ENCODE measurements around the gene DOCK10. TPM values are rescaled to one million over a fixed set of nuclear protein-coding genes. Genes with fewer than 3 reads are reported as not detected.

Gene DOCK10
- total RNA-seq, 1 donor from 2014 or later = 138 TPM

- no peak for DNase-seq
- no peak overlapping the region for H3K4me3 Mint-ChIP-seq
- intact Hi-C loops (cut with micrococcal nuclease) = no loop called here
- peaks cover 24% of the 10 kb centered on the region for H3K9me3 Mint-ChIP-seq
- H3K36me3 Mint-ChIP-seq (ENCODE audit: low read depth) = peaks cover 56% of the 10 kb centered on the region
- H3K27me3 Mint-ChIP-seq = no peaks in the 10 kb centered on the region
- peak overlapping the region; percentile 98 for H3K27ac Mint-ChIP-seq
- peaks cover 70% of the 10 kb centered on the region for H3K4me1 Mint-ChIP-seq
Observed at GRCh38 chr2:225036431-225036830, 5.8 kb downstream of the DOCK10 start.

GRCh38 chr2:225033440-225034318 lies 8.6 kb downstream of the DOCK10 start:
- intact Hi-C loops (cut with micrococcal nuclease) = no loop called here
- no peaks in the 10 kb centered on the region for H3K27me3 Mint-ChIP-seq
- H3K4me3 Mint-ChIP-seq = peak overlapping the region; percentile 8
- H3K4me1 Mint-ChIP-seq = peaks cover 62% of the 10 kb centered on the region
- H3K36me3 Mint-ChIP-seq (ENCODE audit: low read depth) = peaks cover 48% of the 10 kb centered on the region
- peak overlapping the region; percentile 73 for H3K27ac Mint-ChIP-seq
- DNase-seq = no peak
- peaks cover 24% of the 10 kb centered on the region for H3K9me3 Mint-ChIP-seq

GRCh38 chr2:225032246-225032645 lies 10.0 kb downstream of the DOCK10 start:
- H3K27ac Mint-ChIP-seq = no peak overlapping the region
- H3K9me3 Mint-ChIP-seq = peaks cover 24% of the 10 kb centered on the region
- H3K36me3 Mint-ChIP-seq (ENCODE audit: low read depth) = peaks cover 54% of the 10 kb centered on the region
- peak overlapping the region; percentile 17 for H3K4me3 Mint-ChIP-seq
- intact Hi-C loops (cut with micrococcal nuclease) = no loop called here
- H3K27me3 Mint-ChIP-seq = no peaks in the 10 kb centered on the region
- peaks cover 61% of the 10 kb centered on the region for H3K4me1 Mint-ChIP-seq
- no peak for DNase-seq

DNA sequence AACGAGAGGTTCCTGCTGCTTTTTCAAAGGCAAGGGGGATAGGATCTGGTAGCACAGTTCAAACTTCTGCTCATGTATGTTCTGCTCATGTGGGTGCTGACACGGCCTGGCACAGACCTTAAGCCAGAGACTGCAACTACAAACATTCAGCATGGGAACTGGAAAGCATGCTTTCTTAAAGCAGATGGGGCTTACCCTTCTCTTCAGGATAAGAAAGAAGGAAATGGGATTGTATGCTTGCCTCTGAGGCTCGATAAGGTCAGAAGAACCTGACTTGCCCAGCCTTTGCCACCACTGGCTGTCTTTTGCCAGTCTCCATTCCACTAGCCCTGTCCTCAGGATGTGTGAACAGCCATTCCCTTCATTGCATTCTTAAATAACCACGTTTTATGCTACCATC lies 10.7 kb downstream of the DOCK10 start:
- Mint-ChIP-seq H3K4me1 (peaks cover 61% of the 10 kb centered on the region), H3K27me3 (no peaks in the 10 kb centered on the region), H3K9me3 (peaks cover 21% of the 10 kb centered on the region), H3K27ac (no peak overlapping the region), H3K4me3 (no peak overlapping the region), H3K36me3 (ENCODE audit: low read depth) (peaks cover 48% of the 10 kb centered on the region)
- no peak for DNase-seq
- intact Hi-C loops (cut with micrococcal nuclease) = no loop called here

DNA sequence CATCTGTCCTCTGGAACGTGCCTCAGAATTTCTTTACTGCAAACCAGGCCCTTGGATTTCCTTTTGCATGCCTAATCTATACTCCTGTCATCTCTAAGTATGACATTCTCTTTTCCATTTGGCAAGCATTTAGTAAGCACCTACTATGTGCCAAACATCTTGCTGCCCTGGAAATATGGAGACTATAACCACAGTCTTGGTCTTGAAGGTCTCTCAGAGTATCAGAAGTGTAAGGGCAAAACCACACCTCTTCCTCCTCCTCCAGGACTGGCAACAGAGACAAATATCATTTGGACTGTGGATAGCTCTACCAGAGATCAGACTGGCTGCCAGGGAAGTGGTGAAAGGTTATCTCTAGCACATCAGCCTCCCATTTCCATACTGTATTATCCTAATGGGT lies 11.4 kb downstream of the DOCK10 start:
- no peak for DNase-seq
- Mint-ChIP-seq H3K27ac (no peak overlapping the region), H3K27me3 (no peaks in the 10 kb centered on the region), H3K4me3 (no peak overlapping the region), H3K36me3 (ENCODE audit: low read depth) (peaks cover 51% of the 10 kb centered on the region), H3K4me1 (peaks cover 63% of the 10 kb centered on the region), H3K9me3 (peaks cover 19% of the 10 kb centered on the region)
- intact Hi-C loops (cut with micrococcal nuclease) = no loop called here

- H3K9me3 Mint-ChIP-seq = peaks cover 16% of the 10 kb centered on the region
- peaks cover 45% of the 10 kb centered on the region for H3K36me3 Mint-ChIP-seq (ENCODE audit: low read depth)
- peak overlapping the region; percentile 66 for H3K4me3 Mint-ChIP-seq
- H3K4me1 Mint-ChIP-seq = peaks cover 61% of the 10 kb centered on the region
- H3K27me3 Mint-ChIP-seq = no peaks in the 10 kb centered on the region
- H3K27ac Mint-ChIP-seq = peak overlapping the region; percentile 90
- intact Hi-C loops (cut with micrococcal nuclease) = no loop called here
- DNase-seq = peak; percentile 69
Observed at GRCh38 chr2:225030203-225030602, 12.1 kb downstream of the DOCK10 start.

- Mint-ChIP-seq H3K4me1 (peaks cover 51% of the 10 kb centered on the region), H3K36me3 (ENCODE audit: low read depth) (peaks cover 28% of the 10 kb centered on the region), H3K9me3 (peaks cover under 1% of the 10 kb centered on the region), H3K27ac (no peak overlapping the region), H3K27me3 (no peaks in the 10 kb centered on the region), H3K4me3 (no peak overlapping the region)
- intact Hi-C loops (cut with micrococcal nuclease) = no loop called here
- DNase-seq = no peak
Observed at GRCh38 chr2:225028572-225028971, 13.7 kb downstream of the DOCK10 start.

GRCh38 chr2:225027061-225027762 lies 15.1 kb downstream of the DOCK10 start:
- H3K4me3 Mint-ChIP-seq = peak overlapping the region; percentile 49
- intact Hi-C loops (cut with micrococcal nuclease) = loop anchor here (2.0 kb wide), 2 partner anchors 14 to 16 kb away; no protein-coding TSS in a partner anchor
- peak overlapping the region; percentile 42 for H3K27ac Mint-ChIP-seq
- no peaks in the 10 kb centered on the region for H3K9me3 Mint-ChIP-seq
- H3K27me3 Mint-ChIP-seq = no peaks in the 10 kb centered on the region
- DNase-seq = no peak
- H3K36me3 Mint-ChIP-seq (ENCODE audit: low read depth) = peaks cover 30% of the 10 kb centered on the region
- H3K4me1 Mint-ChIP-seq = peaks cover 59% of the 10 kb centered on the region

- peak overlapping the region; percentile 26 for H3K4me3 Mint-ChIP-seq
- H3K27ac Mint-ChIP-seq = peak overlapping the region; percentile 42
- no peaks in the 10 kb centered on the region for H3K9me3 Mint-ChIP-seq
- intact Hi-C loops (cut with micrococcal nuclease) = loop anchor here (2.0 kb wide), 2 partner anchors 15 kb away; no protein-coding TSS in a partner anchor
- peak; percentile 69 for DNase-seq
- H3K36me3 Mint-ChIP-seq (ENCODE audit: low read depth) = peaks cover 28% of the 10 kb centered on the region
- peaks cover 56% of the 10 kb centered on the region for H3K4me1 Mint-ChIP-seq
- H3K27me3 Mint-ChIP-seq = no peaks in the 10 kb centered on the region
Observed at GRCh38 chr2:225025917-225026571, 16.2 kb downstream of the DOCK10 start.

DNA sequence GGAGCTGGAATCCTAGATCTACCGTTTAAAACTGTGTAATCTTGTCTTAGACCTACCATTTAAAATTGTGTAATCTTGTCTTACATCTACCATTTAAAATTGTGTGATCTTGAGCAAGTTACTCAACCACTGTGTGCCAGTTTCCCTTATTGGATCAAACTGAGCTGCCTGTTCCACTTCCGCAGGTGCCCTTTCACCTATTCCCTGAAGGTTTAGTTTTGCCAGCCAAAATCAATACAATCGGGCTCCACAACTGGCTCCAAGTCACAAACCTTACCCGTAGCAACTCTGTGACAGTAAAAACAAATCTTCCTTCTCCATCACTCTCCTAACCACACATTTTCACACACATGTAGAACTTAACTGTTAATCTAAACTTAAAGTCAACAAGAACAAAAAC lies 20.1 kb downstream of the DOCK10 start:
- Mint-ChIP-seq H3K4me1 (peaks cover 63% of the 10 kb centered on the region), H3K27ac (no peak overlapping the region), H3K9me3 (no peaks in the 10 kb centered on the region), H3K27me3 (no peaks in the 10 kb centered on the region), H3K4me3 (no peak overlapping the region), H3K36me3 (ENCODE audit: low read depth) (peaks cover 28% of the 10 kb centered on the region)
- DNase-seq = no peak
- intact Hi-C loops (cut with micrococcal nuclease) = no loop called here

DNA sequence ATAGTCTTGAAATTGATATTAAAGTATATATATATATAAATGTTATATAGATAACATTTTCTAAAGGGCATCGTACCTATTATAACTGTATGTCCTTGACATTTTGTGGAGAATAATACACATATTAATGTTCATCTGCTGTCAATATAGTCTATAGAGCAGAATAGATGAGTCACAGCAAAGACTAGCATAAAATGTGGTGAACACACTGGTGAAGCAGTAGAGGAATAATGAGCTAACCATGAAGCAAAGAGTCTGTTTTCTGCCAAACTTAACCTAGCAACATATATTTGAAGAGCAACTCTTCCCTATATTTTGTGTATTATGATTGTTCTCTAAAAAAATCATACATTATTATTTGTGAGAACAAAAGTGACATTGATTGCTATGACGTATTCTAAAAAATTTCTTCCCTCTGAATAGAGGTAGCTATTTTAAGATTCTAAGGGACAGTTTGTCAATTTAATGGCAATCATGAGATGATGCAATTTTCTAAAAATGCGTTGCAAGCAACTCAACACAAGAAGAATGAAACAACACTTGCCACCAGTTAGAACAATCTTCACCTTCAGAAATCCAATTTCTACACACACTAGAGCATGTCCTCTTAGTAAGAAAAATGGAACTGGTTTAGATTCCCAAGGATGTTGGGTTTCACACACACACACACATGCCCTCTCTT lies 22.0 kb downstream of the DOCK10 start:
- H3K36me3 Mint-ChIP-seq (ENCODE audit: low read depth) = peaks cover 23% of the 10 kb centered on the region
- H3K9me3 Mint-ChIP-seq = no peaks in the 10 kb centered on the region
- H3K4me3 Mint-ChIP-seq = no peak overlapping the region
- intact Hi-C loops (cut with micrococcal nuclease) = no loop called here
- peaks cover 52% of the 10 kb centered on the region for H3K4me1 Mint-ChIP-seq
- peak overlapping the region; percentile 3 for H3K27ac Mint-ChIP-seq
- H3K27me3 Mint-ChIP-seq = no peaks in the 10 kb centered on the region
- DNase-seq = no peak

- peak overlapping the region; percentile 45 for H3K27ac Mint-ChIP-seq
- H3K4me3 Mint-ChIP-seq = no peak overlapping the region
- H3K27me3 Mint-ChIP-seq = no peaks in the 10 kb centered on the region
- peaks cover 25% of the 10 kb centered on the region for H3K36me3 Mint-ChIP-seq (ENCODE audit: low read depth)
- H3K4me1 Mint-ChIP-seq = peaks cover 49% of the 10 kb centered on the region
- no peaks in the 10 kb centered on the region for H3K9me3 Mint-ChIP-seq
- no peak for DNase-seq
- intact Hi-C loops (cut with micrococcal nuclease) = no loop called here
Observed at GRCh38 chr2:225019105-225019504, 23.2 kb downstream of the DOCK10 start.

GRCh38 chr2:225017713-225018112 lies 24.6 kb downstream of the DOCK10 start:
- Mint-ChIP-seq H3K27ac (no peak overlapping the region), H3K4me3 (no peak overlapping the region), H3K9me3 (no peaks in the 10 kb centered on the region), H3K27me3 (no peaks in the 10 kb centered on the region), H3K4me1 (peaks cover 50% of the 10 kb centered on the region), H3K36me3 (ENCODE audit: low read depth) (peaks cover 27% of the 10 kb centered on the region)
- no peak for DNase-seq
- intact Hi-C loops (cut with micrococcal nuclease) = no loop called here
